ENCODE data around the gene CCDC68.

CCDC68 gene, protein sequence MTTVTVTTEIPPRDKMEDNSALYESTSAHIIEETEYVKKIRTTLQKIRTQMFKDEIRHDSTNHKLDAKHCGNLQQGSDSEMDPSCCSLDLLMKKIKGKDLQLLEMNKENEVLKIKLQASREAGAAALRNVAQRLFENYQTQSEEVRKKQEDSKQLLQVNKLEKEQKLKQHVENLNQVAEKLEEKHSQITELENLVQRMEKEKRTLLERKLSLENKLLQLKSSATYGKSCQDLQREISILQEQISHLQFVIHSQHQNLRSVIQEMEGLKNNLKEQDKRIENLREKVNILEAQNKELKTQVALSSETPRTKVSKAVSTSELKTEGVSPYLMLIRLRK

DNA sequence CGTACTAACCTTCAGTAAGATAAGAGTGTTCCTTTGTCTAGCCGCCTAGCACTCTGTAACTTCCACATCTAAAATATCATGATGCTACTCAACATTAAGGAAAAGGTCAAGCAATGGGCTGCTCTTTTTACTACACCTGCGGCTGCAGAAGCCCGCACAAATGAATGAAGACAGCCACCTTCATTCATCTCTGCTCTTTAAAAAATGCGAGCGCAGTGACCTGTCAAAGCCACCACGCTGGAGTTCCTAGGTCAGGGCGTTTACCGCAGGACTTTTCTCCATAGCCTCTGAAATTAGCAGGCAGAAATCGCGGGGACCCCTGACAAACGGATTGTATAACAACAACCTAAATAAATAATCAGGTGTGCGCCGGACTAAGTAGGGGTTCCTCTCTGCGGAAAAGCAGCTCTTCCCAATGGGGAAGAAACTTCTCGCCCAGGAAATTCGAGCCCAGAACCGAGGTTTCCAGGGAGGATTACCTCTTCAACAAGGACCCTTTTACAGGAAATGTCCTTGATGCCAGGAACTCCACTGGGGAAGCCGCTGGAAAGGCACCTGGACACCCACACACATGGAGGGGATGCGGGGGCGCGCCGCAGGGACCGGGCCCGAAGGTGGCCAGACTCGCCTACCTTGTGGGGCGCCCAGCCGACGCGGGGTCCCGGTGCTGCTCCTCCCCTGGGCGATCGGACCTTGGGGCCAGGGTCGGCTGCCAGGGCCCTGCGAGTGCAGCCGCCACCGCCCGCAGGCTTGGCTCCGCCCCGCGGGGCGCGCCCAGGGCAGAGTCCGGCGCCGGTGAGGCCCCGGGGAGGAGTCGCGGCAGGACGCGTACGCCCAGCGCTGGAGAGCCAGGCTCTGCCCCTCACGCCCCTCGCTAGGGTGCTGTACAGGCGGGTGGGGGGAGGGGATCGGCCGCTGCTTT is at the start of gene CCDC68:
Gene CCDC68 (minus strand): TSS at position 758 of the 922 bp plus-strand sequence. CDS start 16,670 bp downstream, outside the sequence.
- no peak for TF ChIP-seq CTCF (conservative IDR thresholded peaks at IDR 0.05; ENCODE audit: low read depth, low read length)
- peak within 1 kb of the TSS; percentile 67 for H3K4me3 ChIP-seq (ENCODE audit: low read length)
- no peak for DNase-seq (ENCODE audit: low read depth)

- no peak for TF ChIP-seq CTCF (conservative IDR thresholded peaks at IDR 0.05; ENCODE audit: low read depth, low read length)
- no peak overlapping the region for H3K4me3 ChIP-seq (ENCODE audit: low read length)
- DNase-seq (ENCODE audit: low read depth) = no peak
Measured at GRCh38 chr18:55007602-55008001, 48.3 kb upstream of the CCDC68 start.

- TF ChIP-seq CTCF (conservative IDR thresholded peaks at IDR 0.05; ENCODE audit: low read depth, low read length) = no peak
- DNase-seq (ENCODE audit: low read depth) = no peak
- H3K4me3 ChIP-seq (ENCODE audit: low read length) = no peak overlapping the region
Measured at GRCh38 chr18:55003695-55004094, 44.4 kb upstream of the CCDC68 start.

DNA sequence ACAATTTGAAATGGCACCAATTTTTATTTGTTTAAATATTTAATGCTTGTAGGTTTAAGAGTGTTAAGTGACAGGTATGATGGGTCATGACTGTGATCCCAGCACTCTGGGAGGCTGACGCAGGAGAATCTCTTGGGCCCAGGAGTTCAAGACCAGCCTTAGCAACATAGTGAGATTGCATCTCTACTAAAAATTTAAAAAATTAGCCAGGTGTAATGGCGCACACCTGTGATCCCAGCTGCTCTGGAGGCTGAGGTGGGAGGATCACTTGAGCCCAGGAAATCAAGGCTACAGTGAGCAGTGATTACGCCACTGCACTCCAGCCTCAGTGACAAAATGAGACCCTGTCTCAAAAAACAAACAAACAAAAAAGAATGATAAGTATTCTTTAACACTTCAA is 43.0 kb upstream of the CCDC68 start:
- no peak for DNase-seq (ENCODE audit: low read depth)
- no peak overlapping the region for H3K4me3 ChIP-seq (ENCODE audit: low read length)
- TF ChIP-seq CTCF (conservative IDR thresholded peaks at IDR 0.05; ENCODE audit: low read depth, low read length) = no peak

- H3K4me3 ChIP-seq (ENCODE audit: low read length) = no peak overlapping the region
- no peak for DNase-seq (ENCODE audit: low read depth)
- no peak for TF ChIP-seq CTCF (conservative IDR thresholded peaks at IDR 0.05; ENCODE audit: low read depth, low read length)
Measured at GRCh38 chr18:55001394-55002024, 42.2 kb upstream of the CCDC68 start.

DNA sequence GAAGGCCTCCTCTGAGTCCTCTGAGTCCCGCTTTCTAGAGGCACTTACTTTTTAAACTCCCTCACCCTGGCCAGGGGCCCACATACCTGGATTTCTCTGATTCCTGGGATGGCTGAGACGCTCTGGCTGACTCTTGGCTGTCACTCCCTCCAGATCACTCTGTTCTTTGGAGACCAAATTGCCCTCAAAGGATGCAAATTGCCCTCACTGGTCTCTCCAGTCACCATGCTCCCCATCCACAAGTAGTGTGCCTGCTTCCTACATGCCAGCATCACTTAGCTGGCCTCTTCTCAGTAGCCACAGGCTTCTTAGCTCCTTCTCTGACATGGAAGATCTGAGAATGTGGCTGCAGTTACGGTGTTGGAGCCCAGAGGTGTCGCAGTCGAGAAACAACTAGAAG is 41.3 kb upstream of the CCDC68 start:
- TF ChIP-seq CTCF (conservative IDR thresholded peaks at IDR 0.05; ENCODE audit: low read depth, low read length) = no peak
- H3K4me3 ChIP-seq (ENCODE audit: low read length) = no peak overlapping the region
- DNase-seq (ENCODE audit: low read depth) = no peak

Measured in retinal pigment epithelial cell (primary cell).